ES-I3 (cell line): ENCODE measurements around the gene VWA8.
"Not testable (repeated sequence)": the region's sequence is repeated elsewhere in the genome, so short reads cannot be mapped to it uniquely, and the experiment has no call there.

Experiments used
- H3K36me3 ChIP-seq: 2 replicates; pipeline ENCODE4 v1.6.1; 2013; ENCODE audit warnings: mild to moderate bottlenecking, low read length, control low read depth, moderate library complexity; ENCODE audit not compliant: insufficient read depth
- H3K4me1 ChIP-seq: 2 replicates; pipeline ENCODE4 v1.6.1; 2013; ENCODE audit warnings: mild to moderate bottlenecking, control low read depth, low read length; ENCODE audit not compliant: insufficient read depth
- H3K9ac ChIP-seq: 2 replicates; pipeline ENCODE4 v1.6.1; 2013; ENCODE audit warnings: low read depth, mild to moderate bottlenecking, low read length, moderate library complexity
- H3K9me3 ChIP-seq: 2 replicates; pipeline ENCODE4 v1.6.1; 2013; ENCODE audit warnings: mild to moderate bottlenecking, low read length, moderate library complexity; ENCODE audit not compliant: control insufficient read depth, insufficient read depth

VWA8 gene

GRCh38 chr13:41641961-41642360 lies 318.9 kb downstream of the VWA8 start:
- 0 out of 2 replicates have a peak, but pooled peaks cover 2% of the 10 kb centered on the region for H3K4me1 ChIP-seq
- H3K9me3 ChIP-seq: no peaks in the 10 kb centered on the region
- H3K36me3 ChIP-seq: no peaks in the 10 kb centered on the region
- no peak overlapping the region for H3K9ac ChIP-seq

GRCh38 chr13:41641429-41641828 lies 319.5 kb downstream of the VWA8 start:
- no peaks in the 10 kb centered on the region for H3K9me3 ChIP-seq
- H3K9ac ChIP-seq: no peak overlapping the region
- 0 out of 2 replicates have a peak, but pooled peaks cover 2% of the 10 kb centered on the region for H3K4me1 ChIP-seq
- no peaks in the 10 kb centered on the region for H3K36me3 ChIP-seq

GRCh38 chr13:41639955-41640780 lies 320.7 kb downstream of the VWA8 start:
- Histone ChIP-seq H3K4me1 (0 out of 2 replicates have a peak, but pooled peaks cover 2% of the 10 kb centered on the region), H3K36me3 (no peaks in the 10 kb centered on the region), H3K9me3 (no peaks in the 10 kb centered on the region), H3K9ac (no peak overlapping the region)

GRCh38 chr13:41639237-41639904 lies 321.5 kb downstream of the VWA8 start:
- peaks cover 2% of the 10 kb centered on the region; the same call in 1 of the 2 replicates for H3K4me1 ChIP-seq
- no peak overlapping the region for H3K9ac ChIP-seq
- no peaks in the 10 kb centered on the region for H3K9me3 ChIP-seq
- no peaks in the 10 kb centered on the region for H3K36me3 ChIP-seq

GRCh38 chr13:41637586-41637985 lies 323.3 kb downstream of the VWA8 start:
- Histone ChIP-seq H3K36me3 (no peaks in the 10 kb centered on the region), H3K4me1 (no peaks in the 10 kb centered on the region; the same call in 1 of the 2 replicates), H3K9me3 (no peaks in the 10 kb centered on the region), H3K9ac (no peak overlapping the region)

- not testable (repeated sequence) for H3K9ac ChIP-seq, H3K36me3 ChIP-seq, H3K9me3 ChIP-seq, H3K4me1 ChIP-seq
Observed at GRCh38 chr13:41637032-41637431, 323.9 kb downstream of the VWA8 start.

GRCh38 chr13:41636590-41636989 lies 324.3 kb downstream of the VWA8 start:
- H3K4me1 ChIP-seq, H3K9ac ChIP-seq, H3K36me3 ChIP-seq, H3K9me3 ChIP-seq: not testable (repeated sequence)

- Histone ChIP-seq H3K9ac (no peak overlapping the region), H3K4me1 (no peaks in the 10 kb centered on the region; the same call in 1 of the 2 replicates), H3K36me3 (no peaks in the 10 kb centered on the region), H3K9me3 (no peaks in the 10 kb centered on the region)
Observed at GRCh38 chr13:41634407-41634806, 326.5 kb downstream of the VWA8 start.

- Histone ChIP-seq H3K9me3 (no peaks in the 10 kb centered on the region), H3K36me3 (no peaks in the 10 kb centered on the region), H3K4me1 (no peaks in the 10 kb centered on the region; the same call in 1 of the 2 replicates), H3K9ac (no peak overlapping the region)
Observed at GRCh38 chr13:41633776-41634175, 327.1 kb downstream of the VWA8 start.

- no peak overlapping the region for H3K9ac ChIP-seq
- H3K36me3 ChIP-seq: no peaks in the 10 kb centered on the region
- no peaks in the 10 kb centered on the region; the same call in 1 of the 2 replicates for H3K4me1 ChIP-seq
- H3K9me3 ChIP-seq: no peaks in the 10 kb centered on the region
Observed at GRCh38 chr13:41631296-41631965, 329.5 kb downstream of the VWA8 start.

GRCh38 chr13:41627425-41627824 lies 333.5 kb downstream of the VWA8 start:
- Histone ChIP-seq H3K9ac (no peak overlapping the region), H3K9me3 (no peaks in the 10 kb centered on the region), H3K36me3 (no peaks in the 10 kb centered on the region), H3K4me1 (no peaks in the 10 kb centered on the region)

GRCh38 chr13:41624041-41624440 lies 336.9 kb downstream of the VWA8 start:
- H3K36me3 ChIP-seq: no peaks in the 10 kb centered on the region
- H3K9ac ChIP-seq: no peak overlapping the region
- no peaks in the 10 kb centered on the region for H3K9me3 ChIP-seq
- H3K4me1 ChIP-seq: no peaks in the 10 kb centered on the region

GRCh38 chr13:41622432-41623429 lies 338.2 kb downstream of the VWA8 start:
- Histone ChIP-seq H3K9ac (no peak overlapping the region), H3K36me3 (no peaks in the 10 kb centered on the region), H3K4me1 (no peaks in the 10 kb centered on the region), H3K9me3 (no peaks in the 10 kb centered on the region)
